Lung (tissue), 12 donors: ENCODE results near the gene PCSK6. TPM values are rescaled to one million over a fixed set of nuclear protein-coding genes. Genes with fewer than 3 reads are reported as not detected.

Experiments used
- ATAC-seq: fragments of 200-7000 bp; cut with Tn5 transposase; one replicate; pipeline ENCODE4 v1.9.1; 2020; ENCODE audit warnings: moderate number of reproducible peaks; ENCODE audit not compliant: insufficient read depth, low FRiP score
- DNase-seq, 3 donors: peaks; one replicate each; pipeline ENCODE4 v3.0.0-alpha.2; 2013 to 2017
- H3K27ac ChIP-seq, 2 donors: one replicate each; pipeline ENCODE4 v1.5.1; 2013; ENCODE audit warnings: mild to moderate bottlenecking in 2 of 2, moderate library complexity in 2 of 2, control low read depth in 1 of 2, inconsistent platforms in 1 of 2, low read depth in 1 of 2, low read length in 1 of 2
- H3K27me3 ChIP-seq, 3 donors: one replicate each; pipeline ENCODE4 v1.5.1; 2013; ENCODE audit warnings: low read length in 2 of 3; ENCODE audit not compliant: control insufficient read depth in 3 of 3, insufficient read depth in 3 of 3
- H3K36me3 ChIP-seq, 4 donors: one replicate each; pipeline ENCODE4 v1.5.1; 2013; ENCODE audit warnings: low read length in 4 of 4, mild to moderate bottlenecking in 1 of 4, moderate library complexity in 1 of 4; ENCODE audit not compliant: control insufficient read depth in 4 of 4, insufficient read depth in 4 of 4
- H3K4me1 ChIP-seq, 5 donors: one replicate each; pipeline ENCODE4 v1.5.1; 2013; ENCODE audit warnings: low read length in 5 of 5, mild to moderate bottlenecking in 2 of 5, moderate library complexity in 1 of 5; ENCODE audit not compliant: control insufficient read depth in 5 of 5, insufficient read depth in 5 of 5
- H3K4me3 ChIP-seq: one replicate; pipeline ENCODE4 v1.5.1; 2013; ENCODE audit warnings: mild to moderate bottlenecking, control low read depth, moderate library complexity
- H3K9ac ChIP-seq, 2 donors: one replicate each; pipeline ENCODE4 v1.5.1; 2013; ENCODE audit warnings: low read length in 2 of 2, control low read depth in 1 of 2; ENCODE audit not compliant: insufficient read depth in 1 of 2
- H3K9me3 ChIP-seq, 4 donors: one replicate each; pipeline ENCODE4 v1.5.1; 2013; ENCODE audit warnings: low read length in 3 of 4, mild to moderate bottlenecking in 1 of 4, moderate library complexity in 1 of 4; ENCODE audit not compliant: control insufficient read depth in 4 of 4, insufficient read depth in 3 of 4
- CTCF ChIP-seq: IDR thresholded peaks from 2 replicates; pipeline ENCODE4 v1.5.1; 2012; ENCODE audit warnings: mild to moderate bottlenecking; ENCODE audit errors: control extremely low read depth, extremely low read depth
- WGBS, 2 donors: extraction: QIAGEN DNeasy Blood & Tissue Kit; methylation state at CpG; one replicate each; pipeline ENCODE4 v1.1.7; 2013; 5-methylcytosine and 5-hydroxymethylcytosine counted together
- polyA plus RNA-seq, 2 donors: library from polyadenylated mRNA; stranded (reverse); fragments of 200-250 nt; gene quantifications; one replicate each; pipeline ENCODE4 v1.2.1, GENCODE V29; 2013
- total RNA-seq, 2 donors: library from RNA; depleted of rRNA in 1 of 2; stranded (reverse); fragments of >200 nt in 1 of 2; gene quantifications; one replicate each; pipeline ENCODE4 v1.2.1, GENCODE V29; 2014 to 2021
- donor health status: control.
- donor health status: control.
- donor health status: Bipolar disorder and iron deficiency.
- donor health status: healthy.
- donor health status: DM: yes; HTN: yes; CAD: no.

PCSK6 gene
- total and polyA plus RNA-seq, 4 donors = 4.6 to 41.0 (median 8.4) TPM

GRCh38 chr15:101522621-101523559 lies 33.4 kb upstream of the PCSK6 start:
- no peak overlapping the region for H3K9ac ChIP-seq
- H3K27ac ChIP-seq = no peak overlapping the region
- peaks cover 0 to 7% (median 3%) of the 10 kb centered on the region in 4 donors for H3K9me3 ChIP-seq
- no peaks in the 10 kb centered on the region for H3K36me3 ChIP-seq
- peaks cover 0 to 8% (median 4%) of the 10 kb centered on the region in 5 donors for H3K4me1 ChIP-seq
- H3K4me3 ChIP-seq = no peak overlapping the region
- DNase-seq (no peak), ATAC-seq (no peak)
- WGBS, 2 donors = 89 to 96% methylated on average over 18 of the region's 18 CpGs
- no peaks in the 10 kb centered on the region for H3K27me3 ChIP-seq
- no peak for TF ChIP-seq CTCF

GRCh38 chr15:101522091-101522490 lies 32.6 kb upstream of the PCSK6 start:
- Histone ChIP-seq H3K36me3 (no peaks in the 10 kb centered on the region), H3K4me1 (peaks cover 0 to 1% (median 0%) of the 10 kb centered on the region in 5 donors), H3K4me3 (no peak overlapping the region), H3K9me3 (peaks cover 0 to 9% (median 4%) of the 10 kb centered on the region in 4 donors), H3K27me3 (no peaks in the 10 kb centered on the region), H3K27ac (no peak overlapping the region), H3K9ac (no peak overlapping the region)
- DNase-seq (no peak), ATAC-seq (no peak)
- no peak for TF ChIP-seq CTCF
- 68 to 72% methylated on average over 11 of the region's 11 CpGs for WGBS, 2 donors

GRCh38 chr15:101521591-101521990 lies 32.1 kb upstream of the PCSK6 start:
- H3K4me1 ChIP-seq = peaks cover 0 to 1% (median 0%) of the 10 kb centered on the region in 5 donors
- WGBS, 2 donors = 2 to 3% methylated on average over 5 of the region's 5 CpGs
- ATAC-seq (no peak), DNase-seq (peak in 2 of 3 donors; percentile 20 to 34)
- no peaks in the 10 kb centered on the region for H3K36me3 ChIP-seq
- H3K9me3 ChIP-seq = peaks cover 0 to 9% (median 4%) of the 10 kb centered on the region in 4 donors
- H3K9ac ChIP-seq = no peak overlapping the region
- no peak overlapping the region for H3K4me3 ChIP-seq
- no peak for TF ChIP-seq CTCF
- no peak overlapping the region for H3K27ac ChIP-seq
- H3K27me3 ChIP-seq = no peaks in the 10 kb centered on the region
